Stomach (tissue), 4 donors: Measurements from ENCODE around the gene TIMM17B.

Experiments
- CTCF ChIP-seq, 7 experiments: fragments of 450-650 bp in 4 of 7; fragments of 200-600 bp in 3 of 7; sonication (generic) in 3 of 7; IDR thresholded peaks; one replicate each; pipeline ENCODE4 v1.5.1; 2016 to 2019; ENCODE audit warnings: antibody characterized with exemption in 7 of 7, control low read depth in 2 of 7, mild to moderate bottlenecking in 1 of 7
- POLR2AphosphoS5 ChIP-seq, 3 donors: sonication (generic); formaldehyde crosslinking; IDR thresholded peaks; one replicate each; pipeline ENCODE4 v1.6.1; 2016; ENCODE audit warnings: antibody characterized with exemption in 3 of 3

- TF ChIP-seq CTCF (IDR thresholded peaks at IDR 0.05) (peak in 2 of 7 experiments; percentile 16 to 17), POLR2AphosphoS5 (IDR thresholded peaks at IDR 0.05) (no peak)
These were observed 42.7 kb downstream of the TIMM17B start for GRCh38 chrX:48854898-48855297.
